Hematopoietic multipotent progenitor cell treated with erythropoietin and hydrocortisone succinate and interleukin-3 and kit ligand, for 8 days (in vitro differentiated cells): Measurements from ENCODE around the gene SRR.

ENCODE experiments used
- DNase-seq: peaks from one replicate; pipeline ENCODE4 v3.0.0-alpha.2; 2015

Gene SRR

GRCh38 chr17:2347805-2348685, 44.3 kb downstream of the SRR start:
- DNase-seq, result no peak

GRCh38 chr17:2351269-2351668, 47.5 kb downstream of the SRR start:
- DNase-seq, result no peak

GRCh38 chr17:2354311-2354710, 50.6 kb downstream of the SRR start:
- DNase-seq, result no peak

- DNase-seq, result no peak
Measured at GRCh38 chr17:2357237-2357636, 53.5 kb downstream of the SRR start.

- DNase-seq, result no peak
Measured at GRCh38 chr17:2357931-2358434, 54.2 kb downstream of the SRR start.

GRCh38 chr17:2361010-2361760, 57.4 kb downstream of the SRR start:
- DNase-seq, result no peak

GRCh38 chr17:2362016-2362415, 58.3 kb downstream of the SRR start:
- DNase-seq, result no peak

GRCh38 chr17:2362416-2362815, 58.7 kb downstream of the SRR start:
- DNase-seq, result no peak

- no peak for DNase-seq
Measured at GRCh38 chr17:2362881-2363280, 59.1 kb downstream of the SRR start.

GRCh38 chr17:2363318-2363717, 59.6 kb downstream of the SRR start:
- no peak for DNase-seq

GRCh38 chr17:2363851-2364762, 60.4 kb downstream of the SRR start:
- DNase-seq, result no peak

GRCh38 chr17:2364763-2365116, 61.0 kb downstream of the SRR start:
- DNase-seq, result no peak

- no peak for DNase-seq
Measured at GRCh38 chr17:2365132-2365531, 61.4 kb downstream of the SRR start.

- no peak for DNase-seq
Measured at GRCh38 chr17:2366747-2367494, 63.2 kb downstream of the SRR start.

- DNase-seq, result no peak
Measured at GRCh38 chr17:2368359-2368758, 64.6 kb downstream of the SRR start.

GRCh38 chr17:2369039-2369438, 65.3 kb downstream of the SRR start:
- no peak for DNase-seq

- no peak for DNase-seq
Measured at GRCh38 chr17:2369551-2370210, 65.9 kb downstream of the SRR start.

- DNase-seq, result no peak
Measured at GRCh38 chr17:2370211-2370589, 66.5 kb downstream of the SRR start.

GRCh38 chr17:2371183-2372130, 67.7 kb downstream of the SRR start:
- no peak for DNase-seq

GRCh38 chr17:2372180-2372579, 68.4 kb downstream of the SRR start:
- no peak for DNase-seq

- DNase-seq, result no peak
Measured at GRCh38 chr17:2372681-2373080, 68.9 kb downstream of the SRR start.
